Sigmoid colon (tissue), 4 donors: ENCODE results near the gene PRPF40B.

Experiments used
- EP300 ChIP-seq, 4 donors: sonication (generic); formaldehyde crosslinking; IDR thresholded peaks; one replicate each; pipeline ENCODE4 v1.6.1; 2017; ENCODE audit warnings: antibody characterized with exemption in 4 of 4
- TF ChIP-seq, protein P1 (sequence below), 4 experiments: fragments of 450-650 bp in 3 of 4; fragments of 200-600 bp in 1 of 4; IDR thresholded peaks; one replicate each; pipeline ENCODE4 v1.5.1; 2016 to 2019; ENCODE audit warnings: antibody characterized with exemption in 4 of 4, mild to moderate bottlenecking in 3 of 4, moderate library complexity in 2 of 4

DNA sequence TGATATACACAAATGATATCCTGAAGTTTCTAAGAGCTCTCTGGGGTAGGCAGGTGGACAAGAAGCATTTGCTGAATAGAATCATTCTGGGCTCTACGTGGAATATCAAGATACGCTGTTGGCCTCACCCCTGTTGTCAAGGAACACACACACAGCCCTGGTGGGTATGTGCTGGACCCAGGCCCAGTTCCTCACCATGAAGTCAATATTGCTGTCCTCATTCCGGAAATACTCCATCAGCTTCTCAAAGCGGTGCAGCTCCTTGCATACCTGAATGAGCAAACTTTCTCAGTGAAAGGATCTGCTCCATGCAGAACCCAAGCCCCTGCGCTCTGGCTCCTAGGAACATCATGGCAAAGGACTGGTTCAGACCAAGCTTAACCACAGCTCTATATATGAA is 31.4 kb downstream of the PRPF40B start:
- TF ChIP-seq, protein P1, sequence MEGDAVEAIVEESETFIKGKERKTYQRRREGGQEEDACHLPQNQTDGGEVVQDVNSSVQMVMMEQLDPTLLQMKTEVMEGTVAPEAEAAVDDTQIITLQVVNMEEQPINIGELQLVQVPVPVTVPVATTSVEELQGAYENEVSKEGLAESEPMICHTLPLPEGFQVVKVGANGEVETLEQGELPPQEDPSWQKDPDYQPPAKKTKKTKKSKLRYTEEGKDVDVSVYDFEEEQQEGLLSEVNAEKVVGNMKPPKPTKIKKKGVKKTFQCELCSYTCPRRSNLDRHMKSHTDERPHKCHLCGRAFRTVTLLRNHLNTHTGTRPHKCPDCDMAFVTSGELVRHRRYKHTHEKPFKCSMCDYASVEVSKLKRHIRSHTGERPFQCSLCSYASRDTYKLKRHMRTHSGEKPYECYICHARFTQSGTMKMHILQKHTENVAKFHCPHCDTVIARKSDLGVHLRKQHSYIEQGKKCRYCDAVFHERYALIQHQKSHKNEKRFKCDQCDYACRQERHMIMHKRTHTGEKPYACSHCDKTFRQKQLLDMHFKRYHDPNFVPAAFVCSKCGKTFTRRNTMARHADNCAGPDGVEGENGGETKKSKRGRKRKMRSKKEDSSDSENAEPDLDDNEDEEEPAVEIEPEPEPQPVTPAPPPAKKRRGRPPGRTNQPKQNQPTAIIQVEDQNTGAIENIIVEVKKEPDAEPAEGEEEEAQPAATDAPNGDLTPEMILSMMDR (IDR thresholded peaks at IDR 0.05), result no peak
- TF ChIP-seq EP300 (IDR thresholded peaks at IDR 0.05), result no peak
